Glutamatergic neuron (in vitro differentiated cells): ENCODE data around the gene IFITM2. TPM values are rescaled to one million over a fixed set of nuclear protein-coding genes. Genes with fewer than 3 reads are reported as not detected.

Experiments used
- DNase-seq: peaks from one replicate; pipeline ENCODE4 v3.0.0; 2022
- H3K27ac Mint-ChIP-seq: one replicate; pipeline ENCODE4 v1.8.0; 2020; ENCODE audit warnings: mild to moderate bottlenecking, mixed read lengths, inconsistent platforms; ENCODE audit not compliant: unreplicated experiment
- H3K27me3 Mint-ChIP-seq: one replicate; pipeline ENCODE4 v1.8.0; 2020; ENCODE audit warnings: mild to moderate bottlenecking, moderate library complexity, mixed read lengths, inconsistent platforms; ENCODE audit not compliant: unreplicated experiment
- H3K36me3 Mint-ChIP-seq: one replicate; pipeline ENCODE4 v1.8.0; 2020; ENCODE audit warnings: mild to moderate bottlenecking, mixed read lengths, inconsistent platforms; ENCODE audit not compliant: unreplicated experiment
- H3K4me1 Mint-ChIP-seq: one replicate; pipeline ENCODE4 v1.8.0; 2020; ENCODE audit warnings: mild to moderate bottlenecking, low read depth, mixed read lengths, inconsistent platforms; ENCODE audit not compliant: unreplicated experiment
- H3K4me3 Mint-ChIP-seq: one replicate; pipeline ENCODE4 v1.8.0; 2020; ENCODE audit warnings: mild to moderate bottlenecking, mixed read lengths, inconsistent platforms; ENCODE audit not compliant: unreplicated experiment
- H3K9me3 Mint-ChIP-seq: one replicate; pipeline ENCODE4 v1.8.0; 2020; ENCODE audit warnings: mild to moderate bottlenecking, moderate library complexity, mixed read lengths, inconsistent platforms; ENCODE audit not compliant: unreplicated experiment
- total RNA-seq: library from RNA; stranded (reverse); fragmentation: NEBNext Ultra II Directional; extraction: Animal tissue kit (Norgen Biotek cat#: 25700); gene quantifications from one replicate; pipeline ENCODE4 v1.2.1, GENCODE V29; 2021; ENCODE audit not compliant: unreplicated experiment
- TF ChIP-seq, protein P1 (sequence below): fragments of 200-600 bp; sonication (generic); IDR thresholded peaks from one replicate; pipeline ENCODE4 v1.5.0; 2021; ENCODE audit not compliant: partially characterized antibody, unreplicated experiment

Gene IFITM2
- total RNA-seq, 1 donor from 2014 or later = 2.5 TPM

DNA sequence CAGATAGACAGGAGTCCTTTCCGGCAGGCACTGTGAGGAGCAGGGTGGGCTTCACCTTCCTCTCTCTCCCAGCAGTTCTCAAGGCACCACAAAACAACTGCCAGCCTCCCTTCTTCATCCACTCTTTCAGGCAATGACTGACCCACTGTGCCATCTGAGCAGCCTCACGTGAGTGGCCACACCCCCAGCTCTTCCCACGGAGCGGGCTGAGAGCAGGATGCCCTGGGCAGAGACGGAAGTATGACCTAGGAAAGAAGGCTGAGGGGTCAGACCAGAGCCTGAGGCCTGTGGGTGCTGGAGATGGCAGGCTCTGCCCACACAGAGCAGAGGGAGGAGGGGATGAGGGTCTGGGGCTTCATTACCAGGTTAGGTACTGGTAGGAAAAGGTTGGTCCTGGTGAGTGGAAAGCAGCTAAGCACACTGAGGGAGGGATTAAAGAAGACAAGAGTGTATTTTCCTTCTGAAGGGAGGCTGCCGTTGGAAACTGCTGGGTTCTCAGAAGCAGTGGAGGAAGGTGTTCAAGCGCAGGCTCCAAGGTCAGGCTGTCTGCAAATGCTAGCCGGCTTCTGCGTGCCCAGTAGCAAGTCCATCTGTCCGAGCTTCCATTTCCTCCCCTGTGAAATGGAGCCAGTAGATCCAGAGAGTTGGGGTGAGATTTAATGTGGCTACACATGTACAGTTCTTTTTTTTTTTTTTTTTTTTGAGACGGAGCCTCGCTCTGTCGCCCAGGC lies 24.8 kb upstream of the IFITM2 start:
- no peak for DNase-seq
- peaks cover 3% of the 10 kb centered on the region for H3K4me1 Mint-ChIP-seq
- H3K27me3 Mint-ChIP-seq = peaks cover 25% of the 10 kb centered on the region
- TF ChIP-seq, protein P1, sequence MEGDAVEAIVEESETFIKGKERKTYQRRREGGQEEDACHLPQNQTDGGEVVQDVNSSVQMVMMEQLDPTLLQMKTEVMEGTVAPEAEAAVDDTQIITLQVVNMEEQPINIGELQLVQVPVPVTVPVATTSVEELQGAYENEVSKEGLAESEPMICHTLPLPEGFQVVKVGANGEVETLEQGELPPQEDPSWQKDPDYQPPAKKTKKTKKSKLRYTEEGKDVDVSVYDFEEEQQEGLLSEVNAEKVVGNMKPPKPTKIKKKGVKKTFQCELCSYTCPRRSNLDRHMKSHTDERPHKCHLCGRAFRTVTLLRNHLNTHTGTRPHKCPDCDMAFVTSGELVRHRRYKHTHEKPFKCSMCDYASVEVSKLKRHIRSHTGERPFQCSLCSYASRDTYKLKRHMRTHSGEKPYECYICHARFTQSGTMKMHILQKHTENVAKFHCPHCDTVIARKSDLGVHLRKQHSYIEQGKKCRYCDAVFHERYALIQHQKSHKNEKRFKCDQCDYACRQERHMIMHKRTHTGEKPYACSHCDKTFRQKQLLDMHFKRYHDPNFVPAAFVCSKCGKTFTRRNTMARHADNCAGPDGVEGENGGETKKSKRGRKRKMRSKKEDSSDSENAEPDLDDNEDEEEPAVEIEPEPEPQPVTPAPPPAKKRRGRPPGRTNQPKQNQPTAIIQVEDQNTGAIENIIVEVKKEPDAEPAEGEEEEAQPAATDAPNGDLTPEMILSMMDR = no peak
- peaks cover 13% of the 10 kb centered on the region for H3K9me3 Mint-ChIP-seq
- no peaks in the 10 kb centered on the region for H3K36me3 Mint-ChIP-seq
- peak overlapping the region; percentile 9 for H3K4me3 Mint-ChIP-seq
- H3K27ac Mint-ChIP-seq = no peak overlapping the region

DNA sequence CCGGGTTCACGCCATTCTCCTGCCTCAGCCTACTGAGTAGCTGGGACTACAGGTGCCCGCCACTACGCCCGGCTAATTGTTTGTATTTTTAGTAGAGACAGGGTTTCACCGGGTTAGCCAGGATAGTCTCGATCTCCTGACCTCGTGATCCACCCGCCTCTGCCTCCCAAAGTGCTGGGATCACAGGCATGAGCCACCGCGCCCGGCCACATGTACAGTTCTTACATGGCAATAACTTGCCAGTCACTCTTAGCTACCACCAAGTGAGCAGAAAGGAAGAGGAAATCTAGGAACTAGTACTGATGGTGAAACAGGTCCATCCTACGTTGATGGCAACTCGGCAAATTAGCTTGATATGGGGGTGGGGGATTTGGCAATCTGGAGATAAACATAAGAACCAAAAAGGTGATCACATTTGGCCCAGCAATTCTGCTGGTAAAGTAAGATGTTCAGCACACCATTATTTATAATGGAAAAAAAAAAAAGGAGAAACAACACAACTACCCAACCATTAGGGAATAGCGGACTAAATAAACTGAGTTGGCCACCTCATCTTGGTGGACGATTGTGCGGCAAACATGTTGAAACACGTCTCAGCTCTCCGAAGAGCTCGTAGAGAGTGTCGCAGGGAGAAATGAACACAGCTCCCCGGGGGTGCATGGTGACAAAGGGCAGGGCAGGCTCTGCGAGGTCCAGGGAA lies 24.1 kb upstream of the IFITM2 start:
- H3K9me3 Mint-ChIP-seq = peaks cover 13% of the 10 kb centered on the region
- peaks cover 3% of the 10 kb centered on the region for H3K4me1 Mint-ChIP-seq
- H3K4me3 Mint-ChIP-seq = no peak overlapping the region
- TF ChIP-seq, protein P1 = no peak
- DNase-seq = no peak
- H3K36me3 Mint-ChIP-seq = no peaks in the 10 kb centered on the region
- no peak overlapping the region for H3K27ac Mint-ChIP-seq
- peaks cover 23% of the 10 kb centered on the region for H3K27me3 Mint-ChIP-seq

DNA sequence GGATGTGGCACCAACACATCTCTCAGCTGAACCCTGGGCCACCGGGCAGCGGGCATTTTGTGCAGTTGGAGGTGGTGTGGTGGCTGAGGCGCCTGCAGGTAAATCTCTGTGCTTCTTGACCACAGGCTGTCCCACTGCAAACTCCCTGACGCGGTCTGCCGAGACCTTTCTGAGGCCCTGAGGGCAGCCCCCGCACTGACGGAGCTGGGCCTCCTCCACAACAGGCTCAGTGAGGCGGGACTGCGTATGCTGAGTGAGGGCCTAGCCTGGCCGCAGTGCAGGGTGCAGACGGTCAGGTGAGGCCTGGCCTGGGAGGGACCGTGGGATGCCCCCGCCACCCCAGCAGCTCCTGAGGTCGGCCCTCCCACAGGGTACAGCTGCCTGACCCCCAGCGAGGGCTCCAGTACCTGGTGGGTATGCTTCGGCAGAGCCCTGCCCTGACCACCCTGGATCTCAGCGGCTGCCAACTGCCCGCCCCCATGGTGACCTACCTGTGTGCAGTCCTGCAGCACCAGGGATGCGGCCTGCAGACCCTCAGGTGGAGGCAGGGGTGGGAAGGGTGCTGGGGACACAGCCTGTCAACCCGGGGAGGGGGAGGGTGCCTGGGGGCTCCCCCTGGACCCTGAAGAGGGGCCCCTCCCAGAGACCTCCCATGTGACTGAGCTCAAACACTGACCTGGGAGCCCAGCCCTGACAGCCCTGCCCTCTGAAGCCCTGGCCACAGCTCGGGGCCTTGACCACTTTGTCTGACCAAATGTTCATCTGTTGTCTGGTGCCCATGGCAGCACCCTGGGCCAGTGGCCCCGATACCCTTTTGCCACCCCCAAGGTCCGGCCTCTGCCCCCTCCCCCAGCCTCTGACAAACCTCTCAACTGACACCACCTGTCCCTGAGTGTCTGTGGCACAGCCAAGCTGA lies 23.3 kb upstream of the IFITM2 start:
- peaks cover 20% of the 10 kb centered on the region for H3K27me3 Mint-ChIP-seq
- no peak overlapping the region for H3K27ac Mint-ChIP-seq
- TF ChIP-seq, protein P1 = no peak
- no peaks in the 10 kb centered on the region for H3K36me3 Mint-ChIP-seq
- DNase-seq = no peak
- peaks cover 3% of the 10 kb centered on the region for H3K4me1 Mint-ChIP-seq
- no peak overlapping the region for H3K4me3 Mint-ChIP-seq
- peaks cover 13% of the 10 kb centered on the region for H3K9me3 Mint-ChIP-seq

DNA sequence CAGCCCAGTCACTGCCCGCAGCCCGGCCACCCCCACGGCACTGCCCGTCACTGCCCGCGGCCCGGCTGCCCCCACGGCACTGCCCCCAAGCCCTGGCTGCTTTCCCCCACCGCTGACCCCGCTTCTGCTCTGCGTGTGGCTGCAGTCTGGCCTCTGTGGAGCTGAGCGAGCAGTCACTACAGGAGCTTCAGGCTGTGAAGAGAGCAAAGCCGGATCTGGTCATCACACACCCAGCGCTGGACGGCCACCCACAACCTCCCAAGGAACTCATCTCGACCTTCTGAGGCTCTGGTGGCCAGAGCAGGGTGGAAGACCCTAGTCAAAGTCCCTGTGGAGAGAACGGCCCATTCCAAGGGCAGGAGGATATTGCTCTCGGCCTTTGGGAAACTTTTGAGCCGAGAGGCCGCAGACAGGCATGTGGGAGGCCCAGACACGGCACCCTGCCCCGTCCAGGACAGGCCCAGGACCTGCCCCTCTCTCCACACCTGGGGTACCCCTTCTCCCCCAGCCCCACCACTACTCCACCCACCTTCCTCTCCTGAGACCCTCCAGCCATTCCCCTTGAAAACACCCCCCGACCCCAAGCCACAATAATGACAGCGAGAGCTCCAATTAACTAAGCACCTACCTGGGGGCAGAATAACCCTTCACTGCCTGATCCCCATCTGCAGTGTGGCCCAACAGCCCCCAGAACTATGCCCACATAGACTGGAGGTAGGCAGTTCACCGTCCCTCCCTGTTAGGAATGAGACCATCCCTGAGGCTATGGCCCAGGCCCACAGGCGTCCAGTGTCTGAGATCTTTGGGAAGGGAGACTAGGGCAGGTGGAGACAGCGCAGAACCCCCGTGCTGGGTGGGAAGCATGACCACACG lies 22.4 kb upstream of the IFITM2 start:
- Mint-ChIP-seq H3K36me3 (no peaks in the 10 kb centered on the region), H3K4me3 (no peak overlapping the region), H3K4me1 (peaks cover 3% of the 10 kb centered on the region), H3K27ac (no peak overlapping the region), H3K27me3 (peaks cover 20% of the 10 kb centered on the region), H3K9me3 (peaks cover 13% of the 10 kb centered on the region)
- TF ChIP-seq, protein P1 = no peak
- DNase-seq = no peak
